ENCODE measurements around the gene RECQL5. TPM values are rescaled to one million over a fixed set of nuclear protein-coding genes. Genes with fewer than 3 reads are reported as not detected.
A peak's percentile ranks its signal among the peaks of the same experiment; 100 is the strongest.

RECQL5 gene
- total RNA-seq, 1 donor from 2014 or later: 17.3 TPM

DNA sequence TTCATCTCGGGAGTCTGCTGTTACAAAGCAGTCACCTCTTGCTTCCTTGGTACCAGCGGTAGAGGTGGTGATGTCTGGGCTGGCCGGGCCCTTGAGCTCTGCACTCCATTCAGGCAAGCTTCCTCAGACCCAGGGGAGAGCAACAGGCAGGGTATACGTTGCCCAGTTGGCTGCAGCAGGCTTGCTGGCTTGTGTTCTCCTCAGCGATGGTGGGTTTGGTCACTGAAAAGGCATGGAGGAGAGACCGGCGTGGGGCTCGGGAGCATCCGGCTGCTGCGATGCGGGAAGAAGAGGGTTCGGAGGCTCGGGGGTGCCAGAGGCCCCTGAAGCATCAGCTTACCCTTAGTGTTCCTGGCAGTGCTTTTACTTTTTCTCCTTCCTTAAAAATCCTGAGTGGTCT lies 26.0 kb upstream of the RECQL5 start:
- Histone ChIP-seq H3K4me1 (peaks cover 90% of the 10 kb centered on the region), H3K9me3 (replicated peaks) (no peaks in the 10 kb centered on the region), H3K27ac (replicated peaks) (peak overlapping the region; percentile 96), H3K4me3 (no peak overlapping the region), H3K36me3 (peaks cover 14% of the 10 kb centered on the region), H3K27me3 (ENCODE audit: low read depth) (no peaks in the 10 kb centered on the region)
- DNase-seq: no peak
- TF ChIP-seq, protein P1, sequence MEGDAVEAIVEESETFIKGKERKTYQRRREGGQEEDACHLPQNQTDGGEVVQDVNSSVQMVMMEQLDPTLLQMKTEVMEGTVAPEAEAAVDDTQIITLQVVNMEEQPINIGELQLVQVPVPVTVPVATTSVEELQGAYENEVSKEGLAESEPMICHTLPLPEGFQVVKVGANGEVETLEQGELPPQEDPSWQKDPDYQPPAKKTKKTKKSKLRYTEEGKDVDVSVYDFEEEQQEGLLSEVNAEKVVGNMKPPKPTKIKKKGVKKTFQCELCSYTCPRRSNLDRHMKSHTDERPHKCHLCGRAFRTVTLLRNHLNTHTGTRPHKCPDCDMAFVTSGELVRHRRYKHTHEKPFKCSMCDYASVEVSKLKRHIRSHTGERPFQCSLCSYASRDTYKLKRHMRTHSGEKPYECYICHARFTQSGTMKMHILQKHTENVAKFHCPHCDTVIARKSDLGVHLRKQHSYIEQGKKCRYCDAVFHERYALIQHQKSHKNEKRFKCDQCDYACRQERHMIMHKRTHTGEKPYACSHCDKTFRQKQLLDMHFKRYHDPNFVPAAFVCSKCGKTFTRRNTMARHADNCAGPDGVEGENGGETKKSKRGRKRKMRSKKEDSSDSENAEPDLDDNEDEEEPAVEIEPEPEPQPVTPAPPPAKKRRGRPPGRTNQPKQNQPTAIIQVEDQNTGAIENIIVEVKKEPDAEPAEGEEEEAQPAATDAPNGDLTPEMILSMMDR (IDR thresholded peaks at IDR 0.05; ENCODE audit: borderline replicate concordance): no peak
- intact Hi-C loops (cut with micrococcal nuclease): no loop called here

DNA sequence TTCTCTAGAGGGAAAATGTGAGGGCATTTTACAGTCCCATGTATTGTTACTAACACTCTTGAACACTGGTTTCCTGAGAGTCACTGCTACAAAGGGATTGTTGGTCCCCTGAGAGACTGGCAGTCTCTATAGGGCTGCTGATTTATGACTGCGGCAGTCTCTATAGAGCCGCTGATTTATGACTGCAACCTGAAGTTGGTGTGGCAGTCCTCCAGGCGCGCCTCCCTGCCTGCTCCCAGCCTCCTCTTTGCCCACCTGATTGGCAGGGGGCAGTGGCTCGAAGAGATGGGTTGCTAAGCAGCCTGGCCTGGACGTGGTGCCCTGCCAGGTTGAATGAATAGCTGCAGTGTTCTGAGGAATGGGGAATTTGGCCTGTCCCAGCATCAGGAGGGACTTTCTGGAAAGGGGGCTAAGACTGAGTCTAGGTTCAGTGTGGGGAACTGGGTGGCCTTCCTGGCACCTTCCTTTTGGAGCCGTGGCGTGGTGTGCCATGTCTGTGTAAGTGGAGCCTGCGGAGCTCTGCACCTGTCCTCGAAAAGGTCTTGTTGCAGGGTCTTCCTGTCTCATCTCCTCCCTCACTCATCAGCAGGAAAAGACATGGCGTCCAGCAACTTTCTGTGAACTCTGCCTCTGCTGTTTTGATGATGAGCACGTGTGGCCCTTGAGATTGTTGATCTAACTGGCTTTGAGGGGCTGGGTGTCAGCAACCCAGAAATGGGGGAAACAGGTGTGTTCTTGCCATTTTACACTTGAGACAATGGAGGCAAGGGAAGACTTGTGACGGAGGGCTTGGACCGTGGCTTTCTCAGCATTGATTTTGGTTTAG lies 25.1 kb upstream of the RECQL5 start:
- peaks cover 14% of the 10 kb centered on the region for H3K36me3 ChIP-seq
- no peak overlapping the region for H3K4me3 ChIP-seq
- H3K27ac ChIP-seq (replicated peaks): peak overlapping the region; percentile 96
- intact Hi-C loops (cut with micrococcal nuclease): no loop called here
- no peak for DNase-seq
- no peaks in the 10 kb centered on the region for H3K27me3 ChIP-seq (ENCODE audit: low read depth)
- no peaks in the 10 kb centered on the region for H3K9me3 ChIP-seq (replicated peaks)
- TF ChIP-seq, protein P1 (IDR thresholded peaks at IDR 0.05; ENCODE audit: borderline replicate concordance): no peak
- peaks cover 88% of the 10 kb centered on the region for H3K4me1 ChIP-seq

DNA sequence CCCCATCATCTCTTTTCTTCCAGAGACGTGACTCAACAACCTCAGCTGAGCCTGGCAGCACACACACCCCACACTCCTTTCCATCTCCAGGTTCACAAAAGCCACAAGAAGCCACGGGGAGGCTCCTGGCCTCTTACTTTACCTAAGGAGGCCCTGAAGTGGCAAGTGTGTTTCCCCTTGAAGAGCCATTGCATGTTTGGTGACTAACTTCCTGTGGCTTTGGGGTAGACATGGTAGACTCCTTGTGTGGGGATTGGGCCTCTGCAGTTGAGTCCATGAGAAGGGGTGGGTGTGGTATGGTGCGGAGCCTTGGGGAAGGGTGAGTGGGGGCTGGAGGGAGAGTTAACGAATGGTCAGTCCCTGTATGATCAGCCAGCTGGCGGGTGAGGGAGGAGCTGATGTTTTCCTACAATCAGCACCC lies 24.4 kb upstream of the RECQL5 start:
- H3K27ac ChIP-seq (replicated peaks): peak overlapping the region; percentile 96
- H3K36me3 ChIP-seq: peaks cover 14% of the 10 kb centered on the region
- intact Hi-C loops (cut with micrococcal nuclease): no loop called here
- H3K4me3 ChIP-seq: no peak overlapping the region
- no peak for DNase-seq
- H3K9me3 ChIP-seq (replicated peaks): no peaks in the 10 kb centered on the region
- no peaks in the 10 kb centered on the region for H3K27me3 ChIP-seq (ENCODE audit: low read depth)
- H3K4me1 ChIP-seq: peaks cover 88% of the 10 kb centered on the region
- TF ChIP-seq, protein P1 (IDR thresholded peaks at IDR 0.05; ENCODE audit: borderline replicate concordance): no peak

DNA sequence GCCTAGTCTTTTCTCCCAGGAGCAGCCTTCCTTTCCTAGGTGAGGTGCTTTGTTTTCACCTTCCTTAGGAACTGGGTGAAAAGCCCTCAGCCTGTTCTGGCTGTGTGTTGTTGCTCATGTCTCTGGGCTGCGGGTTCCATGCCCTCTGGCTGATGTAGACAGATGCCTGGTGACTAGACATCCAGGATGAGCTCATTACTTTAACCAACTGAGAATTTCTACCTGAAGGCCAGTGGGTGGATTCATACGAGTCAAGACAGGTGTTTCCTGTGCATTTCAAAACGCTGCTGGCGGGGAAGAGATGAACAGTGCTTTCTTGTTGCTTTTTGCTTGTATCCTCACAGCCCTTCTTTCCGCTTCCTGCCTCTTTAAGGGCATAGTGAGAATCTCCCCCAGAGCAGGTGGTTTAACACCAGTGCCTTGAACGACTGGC lies 22.5 kb upstream of the RECQL5 start:
- TF ChIP-seq, protein P1 (IDR thresholded peaks at IDR 0.05; ENCODE audit: borderline replicate concordance): no peak
- H3K27me3 ChIP-seq (ENCODE audit: low read depth): no peaks in the 10 kb centered on the region
- H3K4me3 ChIP-seq: no peak overlapping the region
- peaks cover 4% of the 10 kb centered on the region for H3K36me3 ChIP-seq
- intact Hi-C loops (cut with micrococcal nuclease): no loop called here
- H3K4me1 ChIP-seq: peaks cover 88% of the 10 kb centered on the region
- H3K9me3 ChIP-seq (replicated peaks): no peaks in the 10 kb centered on the region
- DNase-seq: no peak
- H3K27ac ChIP-seq (replicated peaks): peak overlapping the region; percentile 81

DNA sequence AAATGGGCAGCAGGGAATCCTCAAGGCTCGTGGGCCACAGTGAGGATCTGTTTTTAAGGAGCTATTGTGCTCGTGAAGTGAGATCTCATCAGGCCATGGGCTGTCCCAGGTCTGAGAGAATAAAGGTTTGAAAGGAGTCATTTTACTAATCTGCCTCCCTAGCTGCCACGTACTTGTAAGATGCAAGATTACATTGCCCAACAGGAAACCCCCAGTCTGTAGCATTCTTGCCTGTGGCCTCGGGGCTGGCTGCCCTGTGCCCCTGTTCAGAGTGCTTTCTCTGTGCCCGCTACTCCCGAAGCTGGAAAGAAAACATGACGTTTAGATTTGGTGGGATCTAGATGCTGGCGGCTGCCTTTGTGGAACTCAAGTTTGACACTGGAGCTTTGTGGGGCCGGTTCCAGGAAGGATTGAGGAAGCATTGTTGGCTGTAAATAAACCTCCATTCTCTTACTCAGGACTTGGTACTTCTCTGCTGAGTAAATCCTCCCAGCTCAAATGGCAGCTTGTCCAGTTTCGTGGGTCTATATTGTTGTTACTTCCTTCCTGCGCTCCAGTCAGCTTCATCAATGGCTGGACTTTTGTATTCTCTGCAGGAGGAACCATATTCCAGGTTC lies 21.4 kb upstream of the RECQL5 start:
- H3K27me3 ChIP-seq (ENCODE audit: low read depth): no peaks in the 10 kb centered on the region
- DNase-seq: no peak
- TF ChIP-seq, protein P1 (IDR thresholded peaks at IDR 0.05; ENCODE audit: borderline replicate concordance): no peak
- H3K27ac ChIP-seq (replicated peaks): peak overlapping the region; percentile 81
- no peaks in the 10 kb centered on the region for H3K9me3 ChIP-seq (replicated peaks)
- intact Hi-C loops (cut with micrococcal nuclease): no loop called here
- no peaks in the 10 kb centered on the region for H3K36me3 ChIP-seq
- H3K4me1 ChIP-seq: peaks cover 90% of the 10 kb centered on the region
- H3K4me3 ChIP-seq: no peak overlapping the region

Measured in left ventricle myocardium inferior (tissue), 1 donor.